GM12872 (cell line): Measurements from ENCODE around the gene AUTS2.

Experiments used
- CTCF ChIP-seq: IDR thresholded peaks from 3 replicates; pipeline ENCODE4 v1.5.1; 2011; ENCODE audit warnings: low read depth, mild to moderate bottlenecking, low read length, moderate library complexity; ENCODE audit not compliant: insufficient read depth

Gene AUTS2

DNA sequence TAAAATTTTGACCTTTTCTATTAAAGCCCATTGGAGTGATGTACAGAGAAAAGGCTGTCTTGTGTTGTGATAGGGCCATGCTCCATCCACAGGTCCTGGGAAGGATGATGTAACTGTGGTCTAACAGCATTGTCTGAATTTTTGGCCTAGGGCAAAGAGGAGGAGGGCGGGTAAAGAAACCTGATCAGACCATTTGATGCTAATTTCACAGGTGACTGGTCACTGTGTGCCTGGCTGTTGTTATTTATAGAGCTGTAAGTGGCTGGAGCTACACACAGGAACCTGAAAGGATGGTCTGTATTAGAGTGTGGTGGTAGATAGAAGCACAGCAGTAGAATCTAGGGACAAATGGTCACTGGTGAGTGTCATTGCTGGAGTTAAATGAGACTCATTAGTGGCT, 182.1 kb downstream of the AUTS2 start:
- TF ChIP-seq CTCF, result no peak

DNA sequence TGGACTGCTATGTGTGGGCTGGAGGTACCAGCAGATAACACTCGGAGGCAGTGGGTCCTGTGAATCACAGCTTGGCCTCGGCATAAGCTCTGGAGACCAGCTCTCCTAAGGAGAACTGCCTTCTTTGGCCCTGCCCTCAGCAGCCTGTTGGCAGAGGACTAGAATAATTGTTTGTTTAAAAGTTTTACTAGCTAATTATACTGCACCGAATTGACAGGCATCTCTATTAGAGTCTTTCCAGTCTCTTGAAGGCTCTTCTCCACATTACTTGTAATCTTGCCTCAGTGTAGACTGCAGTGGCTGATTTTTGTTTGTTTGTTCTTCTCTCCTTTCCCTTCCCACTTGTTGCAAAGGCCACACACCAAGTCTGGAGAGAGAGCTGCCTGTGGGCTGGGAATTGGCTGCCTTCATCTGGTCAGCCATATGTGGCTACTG, 183.2 kb downstream of the AUTS2 start:
- no peak for TF ChIP-seq CTCF

GRCh38 chr7:69782917-69783684, 184.8 kb downstream of the AUTS2 start:
- no peak for TF ChIP-seq CTCF

GRCh38 chr7:69786730-69787395, 188.6 kb downstream of the AUTS2 start:
- no peak for TF ChIP-seq CTCF

DNA sequence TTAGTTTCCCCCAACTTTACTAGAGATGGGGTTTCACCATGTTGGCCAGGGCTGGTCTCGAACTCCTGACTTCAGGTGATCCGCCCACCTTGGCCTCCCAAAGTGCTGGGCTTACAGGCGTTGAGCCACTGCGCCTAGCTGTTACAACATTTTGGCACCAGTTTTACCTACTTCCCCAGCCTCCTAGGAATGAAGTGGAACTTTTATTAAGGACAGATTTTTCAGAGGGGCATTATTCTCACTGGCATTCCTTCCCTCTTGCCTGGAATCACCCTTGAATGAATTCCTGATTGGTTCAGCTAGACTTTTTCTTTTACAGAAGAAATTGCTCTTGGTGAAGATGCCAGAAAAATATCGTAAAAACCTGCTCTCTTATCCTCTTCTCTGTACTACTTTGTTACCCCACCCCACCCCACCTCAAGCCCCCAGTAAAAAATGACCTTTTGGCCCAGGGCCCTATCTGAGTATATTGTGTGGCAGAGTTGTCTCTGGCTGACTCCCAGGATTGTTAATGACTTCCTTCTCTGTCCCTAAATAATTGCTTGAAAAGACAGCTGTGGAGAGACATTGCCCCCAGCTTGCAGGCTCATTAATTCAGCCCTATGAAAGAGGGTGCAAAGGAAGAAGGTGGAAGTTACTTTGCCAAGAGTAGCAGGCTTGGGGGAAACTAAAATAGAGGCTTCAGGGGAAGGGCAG, 189.6 kb downstream of the AUTS2 start:
- no peak for TF ChIP-seq CTCF

- no peak for TF ChIP-seq CTCF
Measured at GRCh38 chr7:69789563-69789962, 191.3 kb downstream of the AUTS2 start.

DNA sequence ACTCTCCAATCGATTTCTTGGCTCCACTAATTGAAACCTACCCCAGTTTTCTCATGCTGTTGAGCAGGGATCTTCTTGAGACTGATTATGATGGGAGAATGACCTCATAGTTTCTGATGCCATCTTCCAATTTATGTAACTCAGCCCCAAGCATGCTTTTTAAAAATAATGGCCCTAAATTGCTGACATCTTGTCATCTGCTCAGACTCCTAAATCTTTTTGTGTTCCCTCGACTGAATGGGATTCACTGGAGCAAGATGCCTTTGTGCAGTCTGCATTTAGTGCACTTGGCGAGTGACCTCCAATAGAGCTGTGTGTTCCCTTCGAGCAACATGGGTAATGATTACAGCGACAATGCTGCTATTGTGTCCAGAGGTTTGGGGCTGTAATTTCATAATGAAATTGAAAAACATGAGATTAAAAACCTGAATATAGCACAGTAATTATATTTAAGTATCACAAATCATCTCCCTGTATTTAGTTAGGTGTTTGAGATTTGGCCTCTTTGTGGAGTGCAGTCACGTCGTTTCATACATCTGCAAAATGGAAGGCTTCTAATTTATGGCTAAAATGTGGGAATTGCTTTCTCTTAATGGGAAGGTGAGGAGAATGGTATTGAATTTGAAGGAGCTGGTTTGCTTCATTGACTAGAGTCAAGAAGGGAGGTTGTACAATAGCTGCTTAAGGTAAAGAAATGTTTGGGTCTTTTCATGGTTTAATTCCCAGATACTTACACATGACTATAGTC, 192.9 kb downstream of the AUTS2 start:
- no peak for TF ChIP-seq CTCF
